ENCODE results near the gene TLE4.
"Not testable (repeated sequence)": the region's sequence is repeated elsewhere in the genome, so short reads cannot be mapped to it uniquely, and the experiment has no call there.

The TLE4 gene

GRCh38 chr9:79604921-79605562 lies 33.3 kb downstream of the TLE4 start:
- DNase-seq: no peak

- DNase-seq: not testable (repeated sequence)
These were observed 34.8 kb downstream of the TLE4 start for GRCh38 chr9:79606529-79606928.

- DNase-seq: no peak
These were observed 37.8 kb downstream of the TLE4 start for GRCh38 chr9:79609468-79610018.

GRCh38 chr9:79610019-79610631 lies 38.4 kb downstream of the TLE4 start:
- peak; percentile 65 for DNase-seq

- DNase-seq: no peak
These were observed 39.2 kb downstream of the TLE4 start for GRCh38 chr9:79610791-79611614.

GRCh38 chr9:79613145-79613544 lies 41.4 kb downstream of the TLE4 start:
- DNase-seq: no peak

GRCh38 chr9:79615038-79615437 lies 43.3 kb downstream of the TLE4 start:
- DNase-seq: no peak

- no peak for DNase-seq
These were observed 44.2 kb downstream of the TLE4 start for GRCh38 chr9:79616013-79616412.

- no peak for DNase-seq
These were observed 45.2 kb downstream of the TLE4 start for GRCh38 chr9:79616971-79617370.

- no peak for DNase-seq
These were observed 45.6 kb downstream of the TLE4 start for GRCh38 chr9:79617395-79617794.

GRCh38 chr9:79619930-79620329 lies 48.2 kb downstream of the TLE4 start:
- no peak for DNase-seq

GRCh38 chr9:79621916-79622575 lies 50.3 kb downstream of the TLE4 start:
- DNase-seq: no peak

- DNase-seq: no peak
These were observed 52.3 kb downstream of the TLE4 start for GRCh38 chr9:79623799-79624721.

GRCh38 chr9:79629721-79630120 lies 58.0 kb downstream of the TLE4 start:
- DNase-seq: no peak

- no peak for DNase-seq
These were observed 59.0 kb downstream of the TLE4 start for GRCh38 chr9:79630521-79631403.

- DNase-seq: no peak
These were observed 60.3 kb downstream of the TLE4 start for GRCh38 chr9:79632060-79632459.

GRCh38 chr9:79632705-79633104 lies 60.9 kb downstream of the TLE4 start:
- DNase-seq: no peak

- DNase-seq: no peak
These were observed 61.8 kb downstream of the TLE4 start for GRCh38 chr9:79633558-79633957.

- DNase-seq: no peak
These were observed 65.6 kb downstream of the TLE4 start for GRCh38 chr9:79637177-79637925.

GRCh38 chr9:79638806-79639205 lies 67.0 kb downstream of the TLE4 start:
- no peak for DNase-seq

Measured in NCI-H1105 (cell line).